ENCODE results near the gene IFT172. TPM values are rescaled to one million over a fixed set of nuclear protein-coding genes. Genes with fewer than 3 reads are reported as not detected.

Gene IFT172
- total RNA-seq, 2 donors from 2014 or later, result 14.3 to 41.2 TPM

DNA sequence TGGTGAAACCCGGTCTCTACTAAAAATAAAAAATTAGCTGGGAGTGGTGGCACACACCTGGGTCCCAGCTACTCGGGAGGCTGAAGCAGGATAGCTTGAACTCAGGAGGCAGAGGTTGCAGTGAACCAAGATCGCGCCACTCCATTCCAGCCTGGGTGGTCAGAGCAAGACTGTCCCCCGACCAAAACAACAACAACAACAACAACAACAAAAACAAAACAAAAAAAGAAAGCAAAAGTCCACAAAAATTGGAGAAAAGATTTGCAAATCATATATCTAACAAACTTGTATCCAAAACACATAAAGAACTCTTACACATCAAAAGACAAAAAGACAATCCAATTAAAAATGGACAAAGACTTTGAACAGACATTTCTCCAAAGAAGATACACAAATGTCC, 90.6 kb downstream of the IFT172 start:
- TF ChIP-seq POLR2A (IDR thresholded peaks at IDR 0.05), result no peak
- TF ChIP-seq, protein P1, sequence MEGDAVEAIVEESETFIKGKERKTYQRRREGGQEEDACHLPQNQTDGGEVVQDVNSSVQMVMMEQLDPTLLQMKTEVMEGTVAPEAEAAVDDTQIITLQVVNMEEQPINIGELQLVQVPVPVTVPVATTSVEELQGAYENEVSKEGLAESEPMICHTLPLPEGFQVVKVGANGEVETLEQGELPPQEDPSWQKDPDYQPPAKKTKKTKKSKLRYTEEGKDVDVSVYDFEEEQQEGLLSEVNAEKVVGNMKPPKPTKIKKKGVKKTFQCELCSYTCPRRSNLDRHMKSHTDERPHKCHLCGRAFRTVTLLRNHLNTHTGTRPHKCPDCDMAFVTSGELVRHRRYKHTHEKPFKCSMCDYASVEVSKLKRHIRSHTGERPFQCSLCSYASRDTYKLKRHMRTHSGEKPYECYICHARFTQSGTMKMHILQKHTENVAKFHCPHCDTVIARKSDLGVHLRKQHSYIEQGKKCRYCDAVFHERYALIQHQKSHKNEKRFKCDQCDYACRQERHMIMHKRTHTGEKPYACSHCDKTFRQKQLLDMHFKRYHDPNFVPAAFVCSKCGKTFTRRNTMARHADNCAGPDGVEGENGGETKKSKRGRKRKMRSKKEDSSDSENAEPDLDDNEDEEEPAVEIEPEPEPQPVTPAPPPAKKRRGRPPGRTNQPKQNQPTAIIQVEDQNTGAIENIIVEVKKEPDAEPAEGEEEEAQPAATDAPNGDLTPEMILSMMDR (IDR thresholded peaks at IDR 0.05), result no peak
- ATAC-seq (no peak), DNase-seq (no peak)
- Histone ChIP-seq H3K4me1 (no peaks in the 10 kb centered on the region), H3K9me3 (no peaks in the 10 kb centered on the region), H3K27me3 (no peaks in the 10 kb centered on the region), H3K4me3 (no peak overlapping the region), H3K27ac (no peak overlapping the region), H3K36me3 (replicated peaks in 1 of 2; ENCODE audit: insufficient read depth in 1 of 2, low read depth in 2 of 2) (no peaks in the 10 kb centered on the region)
- 97% methylated on average over 5 of the region's 5 CpGs for WGBS, 2 donors
- intact Hi-C loops (cut with DNase I), result no loop called here

Small RNAs within 50 kb of the gene (small RNA-seq; reads per million reads assigned to genes)
- gene RNU6-986P, result not detected

Other genes starting within 250 kb of the IFT172 start
- gene SLC30A3, start 226.7 kb downstream of the IFT172 start, total RNA-seq, result not detected
- gene DNAJC5G, start 214.3 kb downstream of the IFT172 start, total RNA-seq, result 1 to 10 TPM in 1 of 2 donors, not detected in 1; 1.3 TPM
- under 1 TPM in 1 of 2 donors, not detected in 1; 0.26 TPM for gene TRIM54, start 207.3 kb downstream of the IFT172 start, total RNA-seq
- 1 to 10 TPM in 1 of 2 donors, not detected in 1; 2.9 TPM for gene UCN, start 181.3 kb downstream of the IFT172 start, total RNA-seq
- 10 to 100 TPM; 56.7 to 64.3 TPM for gene MPV17, start 166.6 kb downstream of the IFT172 start, total RNA-seq
- 10 to 100 TPM; 26.2 to 73.2 TPM for gene GTF3C2, start 133.0 kb downstream of the IFT172 start, total RNA-seq
- gene EIF2B4, start 119.4 kb downstream of the IFT172 start, total RNA-seq, result 10 to 100 TPM; 24.9 to 39.2 TPM
- gene SNX17, start 119.1 kb downstream of the IFT172 start, total RNA-seq, result 10 to 100 TPM; 50.4 to 70.8 TPM
- gene ZNF513, start 109.0 kb downstream of the IFT172 start, total RNA-seq, result 10 to 100 TPM; 11.7 to 22.1 TPM
- 10 to 100 TPM; 36.3 to 49.4 TPM for gene PPM1G, start 80.2 kb downstream of the IFT172 start, total RNA-seq
- gene NRBP1, start 61.1 kb downstream of the IFT172 start, total RNA-seq, result 10 to 100 TPM; 34.2 to 36.6 TPM
- gene KRTCAP3, start 47.4 kb downstream of the IFT172 start, total RNA-seq, result 10 to 100 TPM; 11.9 to 25.2 TPM
- gene FNDC4, start 5.5 kb upstream of the IFT172 start, total RNA-seq, result 10 to 100 TPM; 10.4 to 20.8 TPM
- gene GCKR, start 7.1 kb upstream of the IFT172 start, total RNA-seq, result 1 to 10 TPM in 1 of 2 donors, not detected in 1; 1.6 TPM
- gene ZNF512, start 93.3 kb upstream of the IFT172 start, total RNA-seq, result 10 to 100 TPM; 11.9 to 63.3 TPM
- 1 to 10 TPM; 1.3 to 2.1 TPM for gene CCDC121, start 139.3 kb upstream of the IFT172 start, total RNA-seq
- gene GPN1, start 139.3 kb upstream of the IFT172 start, total RNA-seq, result 10 to 100 TPM in 1 of 2 donors, 1 to 10 TPM in 1; 9.9 to 17.9 TPM
- gene SUPT7L, start 173.9 kb upstream of the IFT172 start, total RNA-seq, result 10 to 100 TPM; 18.4 to 29.3 TPM
- 10 to 100 TPM; 15.6 to 22.4 TPM for gene SLC4A1AP, start 174.1 kb upstream of the IFT172 start, total RNA-seq

Data from body of pancreas (tissue), 4 donors.